ENCODE measurements around the gene BICDL1. TPM values are rescaled to one million over a fixed set of nuclear protein-coding genes. Genes with fewer than 3 reads are reported as not detected.

Gene BICDL1
- total RNA-seq, 1 donor from 2014 or later = 2.8 TPM

- no peak overlapping the region for H3K4me3 Mint-ChIP-seq (ENCODE audit: unreplicated experiment)
- H3K27ac Mint-ChIP-seq (ENCODE audit: unreplicated experiment) = no peak overlapping the region
- H3K4me1 Mint-ChIP-seq (ENCODE audit: unreplicated experiment) = peaks cover 9% of the 10 kb centered on the region
- no peak for TF ChIP-seq CTCF (IDR thresholded peaks at IDR 0.05; ENCODE audit: unreplicated experiment)
- DNase-seq (ENCODE audit: low spot score) = no peak
- H3K36me3 Mint-ChIP-seq (ENCODE audit: low read depth, unreplicated experiment) = no peaks in the 10 kb centered on the region
- H3K27me3 Mint-ChIP-seq (ENCODE audit: unreplicated experiment) = no peaks in the 10 kb centered on the region
- no peaks in the 10 kb centered on the region for H3K9me3 Mint-ChIP-seq (ENCODE audit: unreplicated experiment)
Measured at GRCh38 chr12:120067084-120067869, 78.2 kb downstream of the BICDL1 start.

GRCh38 chr12:120067901-120068300 lies 78.9 kb downstream of the BICDL1 start:
- Mint-ChIP-seq H3K9me3 (ENCODE audit: unreplicated experiment) (no peaks in the 10 kb centered on the region), H3K36me3 (ENCODE audit: low read depth, unreplicated experiment) (no peaks in the 10 kb centered on the region), H3K27me3 (ENCODE audit: unreplicated experiment) (no peaks in the 10 kb centered on the region), H3K27ac (ENCODE audit: unreplicated experiment) (no peak overlapping the region), H3K4me3 (ENCODE audit: unreplicated experiment) (no peak overlapping the region), H3K4me1 (ENCODE audit: unreplicated experiment) (peaks cover 9% of the 10 kb centered on the region)
- no peak for TF ChIP-seq CTCF (IDR thresholded peaks at IDR 0.05; ENCODE audit: unreplicated experiment)
- no peak for DNase-seq (ENCODE audit: low spot score)

GRCh38 chr12:120069278-120069677 lies 80.2 kb downstream of the BICDL1 start:
- TF ChIP-seq CTCF (IDR thresholded peaks at IDR 0.05; ENCODE audit: unreplicated experiment) = no peak
- H3K9me3 Mint-ChIP-seq (ENCODE audit: unreplicated experiment) = no peaks in the 10 kb centered on the region
- DNase-seq (ENCODE audit: low spot score) = no peak
- H3K27me3 Mint-ChIP-seq (ENCODE audit: unreplicated experiment) = no peaks in the 10 kb centered on the region
- no peaks in the 10 kb centered on the region for H3K36me3 Mint-ChIP-seq (ENCODE audit: low read depth, unreplicated experiment)
- no peak overlapping the region for H3K27ac Mint-ChIP-seq (ENCODE audit: unreplicated experiment)
- H3K4me3 Mint-ChIP-seq (ENCODE audit: unreplicated experiment) = no peak overlapping the region
- H3K4me1 Mint-ChIP-seq (ENCODE audit: unreplicated experiment) = peaks cover 5% of the 10 kb centered on the region

DNA sequence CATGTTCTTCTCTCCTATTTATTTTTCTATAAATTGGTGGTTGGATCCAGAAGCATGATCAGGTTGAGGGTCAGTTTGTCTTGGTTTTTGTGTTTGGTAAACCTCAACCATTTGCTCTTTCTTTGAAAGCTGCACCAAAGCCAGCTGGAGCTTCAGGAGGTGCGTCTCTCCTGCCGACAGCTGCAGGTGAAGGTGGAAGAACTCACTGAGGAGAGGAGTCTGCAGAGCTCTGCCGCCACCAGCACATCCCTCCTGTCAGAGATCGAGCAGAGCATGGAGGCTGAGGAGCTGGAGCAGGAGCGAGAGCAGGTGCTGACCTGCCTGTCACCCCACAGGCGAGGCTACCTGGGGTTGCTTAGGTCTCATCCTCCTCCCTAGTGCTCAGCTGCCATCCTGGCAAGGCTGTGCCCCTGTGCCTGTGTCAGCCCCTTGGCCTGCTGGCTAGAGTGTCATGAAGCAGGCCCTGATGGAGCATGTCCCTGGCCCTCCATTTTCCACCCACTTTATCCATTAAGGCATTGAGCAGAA lies 82.5 kb downstream of the BICDL1 start:
- DNase-seq (ENCODE audit: low spot score) = no peak
- TF ChIP-seq CTCF (IDR thresholded peaks at IDR 0.05; ENCODE audit: unreplicated experiment) = no peak
- H3K27ac Mint-ChIP-seq (ENCODE audit: unreplicated experiment) = no peak overlapping the region
- no peaks in the 10 kb centered on the region for H3K27me3 Mint-ChIP-seq (ENCODE audit: unreplicated experiment)
- no peaks in the 10 kb centered on the region for H3K9me3 Mint-ChIP-seq (ENCODE audit: unreplicated experiment)
- no peak overlapping the region for H3K4me3 Mint-ChIP-seq (ENCODE audit: unreplicated experiment)
- no peaks in the 10 kb centered on the region for H3K36me3 Mint-ChIP-seq (ENCODE audit: low read depth, unreplicated experiment)
- H3K4me1 Mint-ChIP-seq (ENCODE audit: unreplicated experiment) = no peaks in the 10 kb centered on the region

Data from endothelial cell (in vitro differentiated cells).